HG03095 (cell line): ENCODE measurements around the gene GATA6.
"Not testable (repeated sequence)": the region's sequence is repeated elsewhere in the genome, so short reads cannot be mapped to it uniquely, and the experiment has no call there.

Source experiments
- ATAC-seq: cut with Tn5 transposase; IDR thresholded peaks from one replicate; pipeline ENCODE4 v1.9.1; 2021; ENCODE audit warnings: moderate library complexity; ENCODE audit not compliant: unreplicated experiment

The GATA6 gene

GRCh38 chr18:22203536-22204213, 34.3 kb downstream of the GATA6 start:
- ATAC-seq, result no peak

- no peak for ATAC-seq
Measured at GRCh38 chr18:22204214-22204536, 34.8 kb downstream of the GATA6 start.

GRCh38 chr18:22204996-22205395, 35.6 kb downstream of the GATA6 start:
- no peak for ATAC-seq

- no peak for ATAC-seq
Measured at GRCh38 chr18:22207021-22207758, 37.8 kb downstream of the GATA6 start.

GRCh38 chr18:22210311-22210754, 40.9 kb downstream of the GATA6 start:
- no peak for ATAC-seq

- ATAC-seq, result no peak
Measured at GRCh38 chr18:22211657-22212056, 42.3 kb downstream of the GATA6 start.

GRCh38 chr18:22213333-22213973, 44.1 kb downstream of the GATA6 start:
- ATAC-seq, result no peak

GRCh38 chr18:22214731-22215528, 45.5 kb downstream of the GATA6 start:
- ATAC-seq, result no peak

- no peak for ATAC-seq
Measured at GRCh38 chr18:22218835-22219234, 49.4 kb downstream of the GATA6 start.

GRCh38 chr18:22219568-22220355, 50.4 kb downstream of the GATA6 start:
- no peak for ATAC-seq

- ATAC-seq, result not testable (repeated sequence)
Measured at GRCh38 chr18:22220585-22220984, 51.2 kb downstream of the GATA6 start.

- no peak for ATAC-seq
Measured at GRCh38 chr18:22221350-22221749, 52.0 kb downstream of the GATA6 start.

- no peak for ATAC-seq
Measured at GRCh38 chr18:22223254-22223964, 54.0 kb downstream of the GATA6 start.

- no peak for ATAC-seq
Measured at GRCh38 chr18:22223965-22224322, 54.6 kb downstream of the GATA6 start.

GRCh38 chr18:22224339-22224738, 55.0 kb downstream of the GATA6 start:
- ATAC-seq, result no peak

GRCh38 chr18:22226801-22227200, 57.4 kb downstream of the GATA6 start:
- ATAC-seq, result no peak

GRCh38 chr18:22228976-22229375, 59.6 kb downstream of the GATA6 start:
- no peak for ATAC-seq

GRCh38 chr18:22229456-22230124, 60.2 kb downstream of the GATA6 start:
- ATAC-seq, result no peak

- no peak for ATAC-seq
Measured at GRCh38 chr18:22230471-22230945, 61.1 kb downstream of the GATA6 start.
